ENCODE results near the gene RASGRP4.
"Not testable (repeated sequence)": the region's sequence is repeated elsewhere in the genome, so short reads cannot be mapped to it uniquely, and the experiment has no call there.

The RASGRP4 gene

DNA sequence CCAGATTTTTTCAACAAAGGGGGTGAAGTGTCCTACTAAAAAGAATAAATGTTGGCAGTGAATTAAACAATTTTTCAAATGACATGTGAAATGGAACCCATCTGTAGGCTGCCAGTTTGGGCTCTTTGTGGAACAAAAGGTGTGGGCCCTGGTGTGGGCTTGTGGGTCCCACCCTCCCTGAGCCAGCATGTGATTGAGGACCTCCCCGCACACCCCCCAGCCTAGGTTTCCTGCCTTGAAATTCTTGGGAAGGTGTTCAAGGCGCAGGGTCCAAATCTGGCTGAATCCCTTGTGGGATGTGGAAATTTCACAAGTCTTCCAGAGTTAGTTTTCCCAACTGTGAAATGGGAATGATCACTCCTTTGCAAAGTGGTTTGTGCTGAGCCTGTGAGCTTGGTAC, 42.3 kb downstream of the RASGRP4 start:
- in situ Hi-C loops (cut with MboI; ENCODE audit: low pct_unique_long_range_greater_than_20kb, low sequenced_read_pairs), result no loop called here
- no peak for DNase-seq

- in situ Hi-C loops (cut with MboI; ENCODE audit: low pct_unique_long_range_greater_than_20kb, low sequenced_read_pairs), result no loop called here
- no peak for DNase-seq
Observed at GRCh38 chr19:38383184-38383583, 42.8 kb downstream of the RASGRP4 start.

DNA sequence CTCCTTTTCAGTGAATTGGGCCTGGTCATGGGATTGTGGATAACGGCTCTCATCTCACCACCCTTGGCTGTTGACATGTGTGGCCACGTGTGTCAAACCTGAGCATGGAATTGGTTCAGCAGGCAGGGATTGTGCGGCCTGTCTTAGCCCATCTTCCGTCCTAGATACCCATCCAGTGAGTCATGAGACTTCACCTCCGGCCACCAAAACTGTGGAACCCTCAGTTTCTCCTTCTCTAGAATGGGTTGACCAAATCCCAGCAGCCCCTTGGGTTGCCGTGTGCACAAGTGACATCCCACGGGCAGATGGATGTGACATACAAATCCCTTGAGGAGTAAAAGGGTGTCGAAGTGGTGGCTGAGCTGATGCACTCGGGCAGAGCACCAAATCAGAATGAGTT, 44.9 kb downstream of the RASGRP4 start:
- in situ Hi-C loops (cut with MboI; ENCODE audit: low pct_unique_long_range_greater_than_20kb, low sequenced_read_pairs), result no loop called here

GRCh38 chr19:38378866-38379265, 47.2 kb downstream of the RASGRP4 start:
- DNase-seq, result no peak
- in situ Hi-C loops (cut with MboI; ENCODE audit: low pct_unique_long_range_greater_than_20kb, low sequenced_read_pairs), result no loop called here

More for the DNA sequence above, 44.9 kb downstream of the RASGRP4 start:
- no peak for DNase-seq

DNA sequence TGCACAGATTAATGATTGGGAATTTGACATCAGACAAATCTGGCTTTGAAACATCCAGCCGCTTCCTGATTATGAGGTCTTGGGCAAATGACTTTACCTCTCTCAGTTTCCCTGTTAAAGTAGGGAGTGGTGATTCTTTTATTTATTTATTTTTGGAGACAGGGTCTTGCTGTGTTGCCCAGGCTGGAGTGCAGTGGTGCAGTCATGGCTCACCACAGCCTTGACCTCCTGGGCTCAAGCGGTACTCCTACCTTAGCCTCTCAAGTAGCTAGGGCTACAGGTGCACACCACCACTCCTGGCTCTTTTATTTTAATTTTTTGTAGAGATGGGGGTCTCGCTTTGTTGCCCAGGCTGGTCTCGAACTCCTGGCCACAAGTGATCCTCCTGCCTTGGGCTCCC, 49.0 kb downstream of the RASGRP4 start:
- in situ Hi-C loops (cut with MboI; ENCODE audit: low pct_unique_long_range_greater_than_20kb, low sequenced_read_pairs), result no loop called here
- no peak for DNase-seq

GRCh38 chr19:38376576-38376975, 49.4 kb downstream of the RASGRP4 start:
- in situ Hi-C loops (cut with MboI; ENCODE audit: low pct_unique_long_range_greater_than_20kb, low sequenced_read_pairs), result no loop called here
- no peak for DNase-seq

- in situ Hi-C loops (cut with MboI; ENCODE audit: low pct_unique_long_range_greater_than_20kb, low sequenced_read_pairs), result no loop called here
- DNase-seq, result no peak
Observed at GRCh38 chr19:38375748-38376147, 50.3 kb downstream of the RASGRP4 start.

GRCh38 chr19:38375098-38375493, 50.9 kb downstream of the RASGRP4 start:
- no peak for DNase-seq
- in situ Hi-C loops (cut with MboI; ENCODE audit: low pct_unique_long_range_greater_than_20kb, low sequenced_read_pairs), result no loop called here

- in situ Hi-C loops (cut with MboI; ENCODE audit: low pct_unique_long_range_greater_than_20kb, low sequenced_read_pairs), result no loop called here
- peak; percentile 100 for DNase-seq
Observed at GRCh38 chr19:38374332-38375097, 51.5 kb downstream of the RASGRP4 start, which contains the start of gene PSMD8. Gene PSMD8 (plus strand): TSS chr19:38374571. CDS start chr19:38374602, 31 bp downstream.

GRCh38 chr19:38373907-38374331, 52.1 kb downstream of the RASGRP4 start:
- DNase-seq, result no peak
- in situ Hi-C loops (cut with MboI; ENCODE audit: low pct_unique_long_range_greater_than_20kb, low sequenced_read_pairs), result no loop called here

GRCh38 chr19:38371081-38371480, 54.9 kb downstream of the RASGRP4 start:
- in situ Hi-C loops (cut with MboI; ENCODE audit: low pct_unique_long_range_greater_than_20kb, low sequenced_read_pairs), result no loop called here

DNA sequence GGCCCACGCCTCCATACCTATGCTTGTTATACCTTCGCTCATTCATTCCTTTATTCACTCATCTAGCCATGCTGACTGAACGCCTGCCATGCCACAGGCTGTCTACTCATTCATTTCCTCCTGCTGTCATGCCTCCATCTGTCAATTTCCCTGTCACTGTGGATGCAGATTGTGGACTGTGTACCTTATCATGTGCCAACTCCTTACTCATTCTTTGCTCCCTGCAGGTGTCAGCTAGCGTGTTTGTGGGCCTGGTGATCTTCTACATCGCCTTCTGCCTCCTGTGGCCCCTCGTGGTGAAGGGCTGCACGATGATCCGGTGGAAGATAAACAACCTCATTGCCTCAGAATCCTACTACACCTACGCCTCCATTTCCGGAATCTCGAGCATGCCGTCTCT, 55.7 kb downstream of the RASGRP4 start:
- DNase-seq, result no peak
- in situ Hi-C loops (cut with MboI; ENCODE audit: low pct_unique_long_range_greater_than_20kb, low sequenced_read_pairs), result no loop called here

More at GRCh38 chr19:38371081-38371480, 54.9 kb downstream of the RASGRP4 start:
- no peak for DNase-seq

DNA sequence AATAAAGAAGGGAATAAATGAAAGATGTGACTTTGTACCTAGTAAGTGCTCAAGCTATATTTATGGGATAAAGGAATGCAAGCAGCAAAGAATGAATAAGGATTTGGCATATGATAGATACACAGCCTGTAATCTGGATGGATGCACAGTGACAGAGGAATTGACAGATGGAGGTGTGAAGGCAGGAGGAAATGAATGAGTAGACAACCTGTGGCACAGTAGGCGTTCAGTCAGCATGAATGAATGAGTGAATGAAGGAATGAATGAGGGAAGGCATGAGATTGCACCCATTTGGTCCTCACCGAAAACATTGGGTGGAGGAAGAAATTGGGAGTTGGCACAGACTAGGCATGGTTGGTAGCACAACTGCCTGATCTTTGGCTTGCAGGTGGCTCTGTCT, 56.4 kb downstream of the RASGRP4 start:
- no peak for DNase-seq
- in situ Hi-C loops (cut with MboI; ENCODE audit: low pct_unique_long_range_greater_than_20kb, low sequenced_read_pairs), result no loop called here

DNA sequence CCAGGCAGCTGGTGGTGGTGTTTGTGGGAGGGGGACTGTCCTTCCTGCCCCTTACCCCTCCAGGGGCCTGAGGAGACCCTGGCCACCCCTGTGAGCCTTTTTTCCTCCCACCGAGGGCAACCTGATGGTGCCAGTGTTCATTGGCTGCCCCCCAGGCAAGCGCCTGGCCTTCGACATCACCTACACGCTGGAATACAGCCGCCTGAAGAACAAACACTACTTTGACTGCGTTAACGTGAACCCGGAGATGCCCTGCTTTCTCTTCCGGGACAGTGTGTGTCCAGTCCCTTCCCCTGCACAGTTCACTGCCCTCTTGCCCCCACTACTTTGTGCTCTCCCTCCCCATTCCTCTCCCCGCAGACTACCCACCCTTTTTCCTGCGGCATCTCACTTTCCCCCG, 59.0 kb downstream of the RASGRP4 start:
- in situ Hi-C loops (cut with MboI; ENCODE audit: low pct_unique_long_range_greater_than_20kb, low sequenced_read_pairs), result no loop called here
- DNase-seq, result no peak

DNA sequence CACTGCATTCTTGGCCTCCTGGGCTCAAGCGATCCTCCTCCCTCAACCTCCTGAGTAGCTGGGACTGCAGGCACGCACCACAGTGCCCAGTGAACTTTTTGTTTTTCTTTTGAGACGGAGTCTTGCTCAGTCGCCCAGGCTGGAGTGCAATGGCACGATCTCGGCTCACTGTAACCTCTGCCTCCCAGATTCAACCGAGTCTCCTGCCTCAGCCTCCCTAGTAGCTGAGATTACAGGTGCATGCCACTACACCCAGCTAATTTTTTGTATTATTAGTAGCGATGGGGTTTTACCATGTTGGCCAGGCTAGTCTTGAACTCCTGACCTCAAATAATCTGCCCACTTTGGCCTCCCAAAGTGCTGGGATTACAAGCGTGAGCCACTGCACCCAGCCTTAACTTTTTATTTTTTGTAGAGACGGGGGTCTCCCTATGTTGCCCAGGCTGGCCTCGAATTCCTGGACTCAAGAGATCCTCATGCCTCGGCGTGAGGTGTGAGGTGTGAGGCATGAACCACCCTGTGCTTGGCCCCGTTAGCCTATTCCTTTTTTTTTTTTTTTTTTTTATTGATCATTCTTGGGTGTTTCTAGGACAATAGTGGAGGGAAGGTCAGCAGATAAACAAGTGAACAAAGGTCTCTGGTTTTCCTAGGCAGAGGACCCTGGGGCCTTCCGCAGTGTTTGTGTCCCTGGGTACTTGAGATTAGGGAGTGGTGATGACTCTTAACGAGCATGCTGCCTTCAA, 62.9 kb downstream of the RASGRP4 start:
- DNase-seq; in situ Hi-C loops (cut with MboI; ENCODE audit: low pct_unique_long_range_greater_than_20kb, low sequenced_read_pairs): not testable (repeated sequence)

GRCh38 chr19:38362076-38362945, 63.7 kb downstream of the RASGRP4 start:
- in situ Hi-C loops (cut with MboI; ENCODE audit: low pct_unique_long_range_greater_than_20kb, low sequenced_read_pairs), result no loop called here
- peak; percentile 90 for DNase-seq

- DNase-seq, result peak; percentile 88
- in situ Hi-C loops (cut with MboI; ENCODE audit: low pct_unique_long_range_greater_than_20kb, low sequenced_read_pairs), result no loop called here
Observed at GRCh38 chr19:38361633-38362075, 64.4 kb downstream of the RASGRP4 start.

DNA sequence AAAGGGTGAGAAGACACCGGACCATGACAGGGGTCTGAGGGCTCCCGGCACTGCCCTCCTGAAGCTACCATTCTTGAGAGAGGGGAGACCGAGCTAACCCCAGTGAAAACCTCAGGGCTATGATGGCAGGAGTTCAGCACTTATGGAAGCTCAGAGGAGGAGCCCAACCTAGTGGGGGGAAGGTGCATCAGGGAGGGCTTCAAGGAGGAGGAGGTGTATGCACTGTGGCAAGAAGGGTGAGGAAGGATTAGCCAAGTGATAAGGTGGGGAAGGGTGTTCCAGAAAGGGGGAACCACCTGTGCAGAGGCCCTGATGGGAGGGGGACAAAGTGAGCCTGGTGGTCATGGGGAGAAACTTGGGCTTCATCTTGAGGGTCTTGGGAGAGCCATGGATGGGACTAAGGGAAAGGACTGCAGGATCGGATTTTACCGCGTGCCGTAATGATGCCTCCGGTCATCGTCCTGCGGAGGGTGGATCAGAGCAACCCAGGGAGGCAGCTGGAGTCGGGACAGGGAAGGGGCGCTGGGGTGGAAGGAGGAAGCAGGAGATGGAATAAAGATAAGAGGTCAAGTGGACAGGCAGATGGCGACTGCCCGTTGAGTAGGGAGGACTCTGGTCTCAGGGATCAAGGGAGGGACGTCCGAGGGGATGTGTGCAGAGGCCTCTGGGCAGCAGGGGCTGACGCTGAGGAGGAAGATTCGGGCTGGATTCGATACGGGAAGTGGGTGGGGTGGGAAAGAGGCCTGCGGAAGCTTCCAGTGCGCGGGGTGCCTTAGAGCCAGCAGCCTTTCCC, 65.0 kb downstream of the RASGRP4 start:
- DNase-seq, result no peak
- in situ Hi-C loops (cut with MboI; ENCODE audit: low pct_unique_long_range_greater_than_20kb, low sequenced_read_pairs), result no loop called here

- in situ Hi-C loops (cut with MboI; ENCODE audit: low pct_unique_long_range_greater_than_20kb, low sequenced_read_pairs), result no loop called here
- no peak for DNase-seq
Observed at GRCh38 chr19:38360351-38360750, 65.7 kb downstream of the RASGRP4 start.
